ENCODE measurements around the gene CD53.

The CD53 gene

GRCh38 chr1:110880708-110881374, 7.9 kb downstream of the CD53 start:
- Histone ChIP-seq H3K36me3 (ENCODE audit: insufficient read depth) (no peaks in the 10 kb centered on the region), H3K27ac (no peak overlapping the region), H3K4me3 (IDR thresholded peaks at IDR 0.05; ENCODE audit: insufficient read depth, low read depth, low read length) (no peak overlapping the region), H3K79me2 (ENCODE audit: insufficient read depth, low read depth) (no peaks in the 10 kb centered on the region), H3K4me1 (ENCODE audit: low read depth, poor library complexity, severe bottlenecking) (no peaks in the 10 kb centered on the region), H4K20me1 (ENCODE audit: insufficient read depth) (no peaks in the 10 kb centered on the region), H2AFZ (ENCODE audit: low read depth) (no peak overlapping the region), H3K4me2 (no peak overlapping the region), H3K27me3 (ENCODE audit: insufficient read depth, low read depth) (no peaks in the 10 kb centered on the region), H3K9ac (no peak overlapping the region)
- no peak for TF ChIP-seq CTCF (conservative IDR thresholded peaks at IDR 0.05; ENCODE audit: low read depth, low read length)

GRCh38 chr1:110888049-110888448, 15.1 kb downstream of the CD53 start:
- Histone ChIP-seq H3K27me3 (ENCODE audit: insufficient read depth, low read depth) (no peaks in the 10 kb centered on the region), H3K4me1 (ENCODE audit: low read depth, poor library complexity, severe bottlenecking) (no peaks in the 10 kb centered on the region), H3K79me2 (ENCODE audit: insufficient read depth, low read depth) (no peaks in the 10 kb centered on the region), H2AFZ (ENCODE audit: low read depth) (no peak overlapping the region), H3K27ac (no peak overlapping the region), H3K4me3 (IDR thresholded peaks at IDR 0.05; ENCODE audit: insufficient read depth, low read depth, low read length) (no peak overlapping the region), H4K20me1 (ENCODE audit: insufficient read depth) (no peaks in the 10 kb centered on the region), H3K9ac (no peak overlapping the region), H3K4me2 (no peak overlapping the region), H3K36me3 (ENCODE audit: insufficient read depth) (no peaks in the 10 kb centered on the region)
- no peak for TF ChIP-seq CTCF (conservative IDR thresholded peaks at IDR 0.05; ENCODE audit: low read depth, low read length)

- Histone ChIP-seq H3K4me3 (IDR thresholded peaks at IDR 0.05; ENCODE audit: insufficient read depth, low read depth, low read length) (no peak overlapping the region), H4K20me1 (ENCODE audit: insufficient read depth) (no peaks in the 10 kb centered on the region), H3K4me2 (no peak overlapping the region), H3K79me2 (ENCODE audit: insufficient read depth, low read depth) (no peaks in the 10 kb centered on the region), H3K27me3 (ENCODE audit: insufficient read depth, low read depth) (no peaks in the 10 kb centered on the region), H2AFZ (ENCODE audit: low read depth) (no peak overlapping the region), H3K27ac (no peak overlapping the region), H3K9ac (no peak overlapping the region), H3K4me1 (ENCODE audit: low read depth, poor library complexity, severe bottlenecking) (no peaks in the 10 kb centered on the region), H3K36me3 (ENCODE audit: insufficient read depth) (no peaks in the 10 kb centered on the region)
- no peak for TF ChIP-seq CTCF (conservative IDR thresholded peaks at IDR 0.05; ENCODE audit: low read depth, low read length)
Measured at GRCh38 chr1:110888641-110889040, 15.7 kb downstream of the CD53 start.

DNA sequence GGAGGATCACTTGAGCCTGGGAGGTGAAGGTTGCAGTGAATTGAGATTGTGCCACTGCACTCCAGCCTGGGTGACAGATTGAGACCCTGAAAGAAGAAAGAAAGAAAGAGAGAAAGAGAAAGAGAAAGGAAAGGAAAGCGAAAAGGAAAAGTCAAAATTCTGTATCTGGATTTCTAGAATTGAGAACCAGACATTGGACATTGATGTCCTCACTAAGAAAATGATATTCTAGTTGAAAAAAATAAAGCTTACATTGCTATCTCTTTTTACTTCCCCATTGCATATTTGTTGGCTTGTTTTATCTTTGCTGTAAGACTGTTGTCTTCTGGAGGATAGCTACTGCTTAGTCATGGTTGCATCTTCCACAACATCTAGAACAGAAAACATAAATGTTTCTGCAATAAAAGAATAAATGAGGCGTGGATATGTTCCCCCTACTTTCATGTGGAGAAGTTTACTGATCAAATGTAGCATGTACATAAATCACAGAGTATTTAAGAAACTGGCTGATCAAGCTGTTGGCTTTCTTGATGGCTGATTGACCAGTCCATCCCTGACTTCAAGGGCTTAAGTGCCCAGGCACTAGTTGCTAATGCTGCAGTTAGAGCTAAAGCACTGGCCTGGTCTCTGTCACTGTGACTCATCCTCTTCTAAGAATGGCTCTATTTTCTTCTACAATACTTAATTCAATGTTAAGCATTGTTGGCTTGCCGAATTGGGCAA, 17.7 kb downstream of the CD53 start:
- no peak overlapping the region for H3K9ac ChIP-seq

More for the DNA sequence above, 17.7 kb downstream of the CD53 start:
- H3K79me2 ChIP-seq (ENCODE audit: insufficient read depth, low read depth), result no peaks in the 10 kb centered on the region
- no peaks in the 10 kb centered on the region for H3K27me3 ChIP-seq (ENCODE audit: insufficient read depth, low read depth)
- H3K36me3 ChIP-seq (ENCODE audit: insufficient read depth), result no peaks in the 10 kb centered on the region
- TF ChIP-seq CTCF (conservative IDR thresholded peaks at IDR 0.05; ENCODE audit: low read depth, low read length), result no peak
- no peak overlapping the region for H3K27ac ChIP-seq
- H2AFZ ChIP-seq (ENCODE audit: low read depth), result no peak overlapping the region
- no peaks in the 10 kb centered on the region for H3K4me1 ChIP-seq (ENCODE audit: low read depth, poor library complexity, severe bottlenecking)
- H4K20me1 ChIP-seq (ENCODE audit: insufficient read depth), result no peaks in the 10 kb centered on the region
- no peak overlapping the region for H3K4me2 ChIP-seq
- no peak overlapping the region for H3K4me3 ChIP-seq (IDR thresholded peaks at IDR 0.05; ENCODE audit: insufficient read depth, low read depth, low read length)

All from KMS-11 (cell line).